Posterior vena cava (tissue), 2 donors: Measurements from ENCODE around the gene CHD5. TPM values are rescaled to one million over a fixed set of nuclear protein-coding genes. Genes with fewer than 3 reads are reported as not detected.

Experiments used
- DNase-seq: peaks from one replicate; pipeline ENCODE4 v3.0.0-alpha.2; 2020; ENCODE audit warnings: low spot score
- intact Hi-C, 2 donors: fragments of 100-400 bp; cut with DNase I; formaldehyde crosslinking; loops; one replicate each; pipeline versions ENCODE4 v1.14.1 to v1.14.2; 2022 to 2023
- total RNA-seq, 2 donors: library from RNA; stranded (reverse); fragmentation: NEBNext Ultra II Directional; extraction: Animal tissue kit (Norgen Biotek cat#: 25700); gene quantifications; one replicate each; pipeline ENCODE4 v1.2.1, GENCODE V29; 2021
- donor health status: DM: yes; HTN: yes; CAD: no.
- donor health status: DM: yes; HTN: yes; CAD: no.

CHD5 gene
- total RNA-seq, 2 donors from 2014 or later: 1.4 to 2.4 TPM

- DNase-seq: no peak
- intact Hi-C loops: no loop called here
Measured at GRCh38 chr1:6096243-6097116, 83.6 kb downstream of the CHD5 start.

GRCh38 chr1:6095511-6096242 lies 84.4 kb downstream of the CHD5 start:
- intact Hi-C loops: no loop called here

GRCh38 chr1:6094801-6095505 lies 85.2 kb downstream of the CHD5 start:
- intact Hi-C loops: no loop called here
- DNase-seq: no peak

More at GRCh38 chr1:6095511-6096242, 84.4 kb downstream of the CHD5 start:
- DNase-seq: no peak

- intact Hi-C loops: no loop called here
- no peak for DNase-seq
Measured at GRCh38 chr1:6094246-6094645, 85.9 kb downstream of the CHD5 start.

GRCh38 chr1:6093611-6094010 lies 86.5 kb downstream of the CHD5 start:
- intact Hi-C loops: loop anchor here in 1 of 2 donors (2.0 kb wide), 1 partner anchor 43 kb away; no protein-coding TSS in a partner anchor
- no peak for DNase-seq

- no peak for DNase-seq
- intact Hi-C loops: loop anchor here in 1 of 2 donors (2.0 kb wide), 1 partner anchor 42 kb away; no protein-coding TSS in a partner anchor
Measured at GRCh38 chr1:6093071-6093470, 87.0 kb downstream of the CHD5 start.

GRCh38 chr1:6092211-6092610 lies 87.9 kb downstream of the CHD5 start:
- no peak for DNase-seq
- intact Hi-C loops: loop anchor here in 1 of 2 donors (2.0 kb wide), 1 partner anchor 41 kb away; no protein-coding TSS in a partner anchor

- no peak for DNase-seq
- intact Hi-C loops: loop anchor here in 1 of 2 donors (2.0 kb wide), 1 partner anchor 41 kb away; no protein-coding TSS in a partner anchor
Measured at GRCh38 chr1:6091823-6092109, 88.4 kb downstream of the CHD5 start.

- intact Hi-C loops: no loop called here
- no peak for DNase-seq
Measured at GRCh38 chr1:6090996-6091822, 88.9 kb downstream of the CHD5 start.

GRCh38 chr1:6090288-6090687 lies 89.8 kb downstream of the CHD5 start:
- intact Hi-C loops: no loop called here
- no peak for DNase-seq

GRCh38 chr1:6088956-6089355 lies 91.2 kb downstream of the CHD5 start:
- no peak for DNase-seq
- intact Hi-C loops: no loop called here

- no peak for DNase-seq
- intact Hi-C loops: no loop called here
Measured at GRCh38 chr1:6087958-6088357, 92.2 kb downstream of the CHD5 start.

- no peak for DNase-seq
- intact Hi-C loops: no loop called here
Measured at GRCh38 chr1:6087377-6087772, 92.7 kb downstream of the CHD5 start.

- intact Hi-C loops: no loop called here
- no peak for DNase-seq
Measured at GRCh38 chr1:6086762-6087376, 93.3 kb downstream of the CHD5 start.

GRCh38 chr1:6086358-6086757 lies 93.8 kb downstream of the CHD5 start:
- intact Hi-C loops: no loop called here

GRCh38 chr1:6085666-6086065 lies 94.5 kb downstream of the CHD5 start:
- DNase-seq: no peak
- intact Hi-C loops: no loop called here

More at GRCh38 chr1:6086358-6086757, 93.8 kb downstream of the CHD5 start:
- DNase-seq: no peak

GRCh38 chr1:6084781-6085495 lies 95.2 kb downstream of the CHD5 start:
- DNase-seq: no peak
- intact Hi-C loops: no loop called here
